Activated T-helper 17 cell treated with anti-CD3 and anti-CD28 coated beads, Interleukin-2, amount 50 U/mL, for 72 hours (primary cell): ENCODE results near the gene MDGA2. TPM values are rescaled to one million over a fixed set of nuclear protein-coding genes. Genes with fewer than 3 reads are reported as not detected.

ENCODE experiments used
- ATAC-seq: fragments of 150-1000 bp; cut with Tn5 transposase; replicated peaks from 2 replicates; pipeline ENCODE4 v1.10.0; 2021; ENCODE audit warnings: mild to moderate bottlenecking, moderate library complexity
- H3K27ac Mint-ChIP-seq: one replicate; pipeline ENCODE4 v1.8.0; 2022; ENCODE audit warnings: mixed read lengths
- H3K27me3 Mint-ChIP-seq: one replicate; pipeline ENCODE4 v1.8.0; 2022; ENCODE audit warnings: mixed read lengths
- H3K36me3 Mint-ChIP-seq: one replicate; pipeline ENCODE4 v1.8.0; 2022; ENCODE audit warnings: low read depth, mild to moderate bottlenecking, mixed read lengths
- H3K4me1 Mint-ChIP-seq: one replicate; pipeline ENCODE4 v1.8.0; 2022; ENCODE audit warnings: mixed read lengths
- H3K4me3 Mint-ChIP-seq: one replicate; pipeline ENCODE4 v1.8.0; 2022; ENCODE audit warnings: mild to moderate bottlenecking, mixed read lengths
- H3K9me3 Mint-ChIP-seq: one replicate; pipeline ENCODE4 v1.8.0; 2022; ENCODE audit warnings: mixed read lengths
- total RNA-seq, 2 donors: library from RNA; stranded (reverse); gene quantifications; one replicate each; pipeline ENCODE4 v1.2.3, GENCODE V29; 2022

MDGA2 gene
- total RNA-seq, 2 donors from 2014 or later: not detected

- no peaks in the 10 kb centered on the region for H3K27me3 Mint-ChIP-seq
- H3K9me3 Mint-ChIP-seq: peaks cover 16% of the 10 kb centered on the region
- ATAC-seq: no peak
- H3K27ac Mint-ChIP-seq: no peak overlapping the region
- H3K4me3 Mint-ChIP-seq: no peak overlapping the region
- no peaks in the 10 kb centered on the region for H3K36me3 Mint-ChIP-seq
- H3K4me1 Mint-ChIP-seq: no peaks in the 10 kb centered on the region
These were observed 117.5 kb downstream of the MDGA2 start for GRCh38 chr14:47557894-47558293.

- ATAC-seq: no peak
- Mint-ChIP-seq H3K9me3 (peaks cover 10% of the 10 kb centered on the region), H3K4me3 (no peak overlapping the region), H3K27ac (no peak overlapping the region), H3K4me1 (no peaks in the 10 kb centered on the region), H3K27me3 (no peaks in the 10 kb centered on the region), H3K36me3 (no peaks in the 10 kb centered on the region)
These were observed 120.1 kb downstream of the MDGA2 start for GRCh38 chr14:47555333-47555732.

- no peak overlapping the region for H3K4me3 Mint-ChIP-seq
- ATAC-seq: no peak
- peaks cover 8% of the 10 kb centered on the region for H3K9me3 Mint-ChIP-seq
- no peaks in the 10 kb centered on the region for H3K36me3 Mint-ChIP-seq
- H3K27ac Mint-ChIP-seq: no peak overlapping the region
- H3K27me3 Mint-ChIP-seq: no peaks in the 10 kb centered on the region
- H3K4me1 Mint-ChIP-seq: no peaks in the 10 kb centered on the region
These were observed 125.5 kb downstream of the MDGA2 start for GRCh38 chr14:47549886-47550285.

- no peak overlapping the region for H3K27ac Mint-ChIP-seq
- H3K4me1 Mint-ChIP-seq: no peaks in the 10 kb centered on the region
- H3K9me3 Mint-ChIP-seq: peaks cover 8% of the 10 kb centered on the region
- no peak overlapping the region for H3K4me3 Mint-ChIP-seq
- ATAC-seq: no peak
- H3K27me3 Mint-ChIP-seq: no peaks in the 10 kb centered on the region
- H3K36me3 Mint-ChIP-seq: no peaks in the 10 kb centered on the region
These were observed 131.9 kb downstream of the MDGA2 start for GRCh38 chr14:47543459-47543858.

- no peaks in the 10 kb centered on the region for H3K4me1 Mint-ChIP-seq
- H3K27me3 Mint-ChIP-seq: no peaks in the 10 kb centered on the region
- no peak overlapping the region for H3K4me3 Mint-ChIP-seq
- no peaks in the 10 kb centered on the region for H3K36me3 Mint-ChIP-seq
- no peak for ATAC-seq
- no peak overlapping the region for H3K27ac Mint-ChIP-seq
- H3K9me3 Mint-ChIP-seq: peaks cover 3% of the 10 kb centered on the region
These were observed 133.7 kb downstream of the MDGA2 start for GRCh38 chr14:47541662-47542061.

GRCh38 chr14:47539031-47539461, 136.4 kb downstream of the MDGA2 start:
- H3K9me3 Mint-ChIP-seq: peaks cover 12% of the 10 kb centered on the region
- no peaks in the 10 kb centered on the region for H3K27me3 Mint-ChIP-seq
- ATAC-seq: no peak
- H3K27ac Mint-ChIP-seq: no peak overlapping the region
- H3K36me3 Mint-ChIP-seq: no peaks in the 10 kb centered on the region
- no peaks in the 10 kb centered on the region for H3K4me1 Mint-ChIP-seq
- H3K4me3 Mint-ChIP-seq: no peak overlapping the region

- Mint-ChIP-seq H3K36me3 (no peaks in the 10 kb centered on the region), H3K4me1 (no peaks in the 10 kb centered on the region), H3K4me3 (no peak overlapping the region), H3K27me3 (no peaks in the 10 kb centered on the region), H3K27ac (no peak overlapping the region), H3K9me3 (peaks cover 17% of the 10 kb centered on the region)
- ATAC-seq: no peak
These were observed 139.1 kb downstream of the MDGA2 start for GRCh38 chr14:47536341-47536740.

- Mint-ChIP-seq H3K36me3 (no peaks in the 10 kb centered on the region), H3K27me3 (no peaks in the 10 kb centered on the region), H3K4me3 (no peak overlapping the region), H3K27ac (no peak overlapping the region), H3K4me1 (no peaks in the 10 kb centered on the region), H3K9me3 (peaks cover 12% of the 10 kb centered on the region)
- ATAC-seq: no peak
These were observed 148.7 kb downstream of the MDGA2 start for GRCh38 chr14:47526591-47527244.

GRCh38 chr14:47524524-47524923, 150.9 kb downstream of the MDGA2 start:
- no peaks in the 10 kb centered on the region for H3K36me3 Mint-ChIP-seq
- peaks cover 12% of the 10 kb centered on the region for H3K9me3 Mint-ChIP-seq
- no peak overlapping the region for H3K27ac Mint-ChIP-seq
- no peak for ATAC-seq
- no peaks in the 10 kb centered on the region for H3K4me1 Mint-ChIP-seq
- H3K27me3 Mint-ChIP-seq: no peaks in the 10 kb centered on the region
- H3K4me3 Mint-ChIP-seq: no peak overlapping the region

GRCh38 chr14:47520382-47520781, 155.0 kb downstream of the MDGA2 start:
- Mint-ChIP-seq H3K4me1 (no peaks in the 10 kb centered on the region), H3K27me3 (no peaks in the 10 kb centered on the region), H3K36me3 (no peaks in the 10 kb centered on the region), H3K27ac (no peak overlapping the region), H3K9me3 (no peaks in the 10 kb centered on the region), H3K4me3 (no peak overlapping the region)
- no peak for ATAC-seq

GRCh38 chr14:47511829-47512228, 163.6 kb downstream of the MDGA2 start:
- Mint-ChIP-seq H3K27me3 (no peaks in the 10 kb centered on the region), H3K27ac (no peak overlapping the region), H3K4me1 (no peaks in the 10 kb centered on the region), H3K9me3 (peaks cover 9% of the 10 kb centered on the region), H3K36me3 (no peaks in the 10 kb centered on the region), H3K4me3 (no peak overlapping the region)
- ATAC-seq: no peak

GRCh38 chr14:47509957-47510356, 165.4 kb downstream of the MDGA2 start:
- no peak for ATAC-seq
- no peak overlapping the region for H3K4me3 Mint-ChIP-seq
- no peaks in the 10 kb centered on the region for H3K27me3 Mint-ChIP-seq
- peaks cover 9% of the 10 kb centered on the region for H3K9me3 Mint-ChIP-seq
- no peaks in the 10 kb centered on the region for H3K4me1 Mint-ChIP-seq
- no peak overlapping the region for H3K27ac Mint-ChIP-seq
- no peaks in the 10 kb centered on the region for H3K36me3 Mint-ChIP-seq

GRCh38 chr14:47507861-47508260, 167.5 kb downstream of the MDGA2 start:
- Mint-ChIP-seq H3K4me1 (no peaks in the 10 kb centered on the region), H3K36me3 (no peaks in the 10 kb centered on the region), H3K9me3 (peaks cover 12% of the 10 kb centered on the region), H3K4me3 (no peak overlapping the region), H3K27me3 (no peaks in the 10 kb centered on the region), H3K27ac (no peak overlapping the region)
- ATAC-seq: no peak

GRCh38 chr14:47500369-47500768, 175.0 kb downstream of the MDGA2 start:
- no peak overlapping the region for H3K4me3 Mint-ChIP-seq
- H3K4me1 Mint-ChIP-seq: no peaks in the 10 kb centered on the region
- no peaks in the 10 kb centered on the region for H3K27me3 Mint-ChIP-seq
- H3K9me3 Mint-ChIP-seq: peaks cover 10% of the 10 kb centered on the region
- ATAC-seq: no peak
- H3K36me3 Mint-ChIP-seq: no peaks in the 10 kb centered on the region
- H3K27ac Mint-ChIP-seq: no peak overlapping the region

GRCh38 chr14:47490766-47491165, 184.6 kb downstream of the MDGA2 start:
- no peaks in the 10 kb centered on the region for H3K27me3 Mint-ChIP-seq
- no peak overlapping the region for H3K4me3 Mint-ChIP-seq
- no peaks in the 10 kb centered on the region for H3K36me3 Mint-ChIP-seq
- no peaks in the 10 kb centered on the region for H3K4me1 Mint-ChIP-seq
- ATAC-seq: no peak
- H3K27ac Mint-ChIP-seq: no peak overlapping the region
- H3K9me3 Mint-ChIP-seq: peaks cover 9% of the 10 kb centered on the region

- H3K4me3 Mint-ChIP-seq: no peak overlapping the region
- no peak overlapping the region for H3K27ac Mint-ChIP-seq
- ATAC-seq: no peak
- H3K9me3 Mint-ChIP-seq: peaks cover 9% of the 10 kb centered on the region
- H3K4me1 Mint-ChIP-seq: no peaks in the 10 kb centered on the region
- H3K27me3 Mint-ChIP-seq: no peaks in the 10 kb centered on the region
- no peaks in the 10 kb centered on the region for H3K36me3 Mint-ChIP-seq
These were observed 185.1 kb downstream of the MDGA2 start for GRCh38 chr14:47490353-47490752.
